Mucosa of rectum (tissue), 2 donors: ENCODE results near the gene GOLGA6L10.
"Not testable (repeated sequence)": the region's sequence is repeated elsewhere in the genome, so short reads cannot be mapped to it uniquely, and the experiment has no call there.

Source experiments
- H3K27ac ChIP-seq, 2 donors: one replicate each; pipeline ENCODE4 v1.7.0; 2013; ENCODE audit warnings: inconsistent platforms in 2 of 2, low read depth in 2 of 2, low read length in 2 of 2
- H3K27me3 ChIP-seq, 2 donors: one replicate each; pipeline ENCODE4 v1.7.0; 2013; ENCODE audit warnings: low read length in 2 of 2; ENCODE audit not compliant: control insufficient read depth in 2 of 2, insufficient read depth in 2 of 2
- H3K36me3 ChIP-seq, 2 donors: one replicate each; pipeline ENCODE4 v1.7.0; 2013; ENCODE audit warnings: low read length in 2 of 2; ENCODE audit not compliant: control insufficient read depth in 2 of 2, insufficient read depth in 2 of 2
- H3K4me1 ChIP-seq, 2 donors: one replicate each; pipeline ENCODE4 v1.7.0; 2013; ENCODE audit warnings: low read length in 2 of 2, mild to moderate bottlenecking in 1 of 2; ENCODE audit not compliant: control insufficient read depth in 2 of 2, insufficient read depth in 2 of 2
- H3K4me3 ChIP-seq, 2 donors: one replicate each; pipeline ENCODE4 v1.7.0; 2013; ENCODE audit warnings: low read length in 2 of 2
- H3K9ac ChIP-seq, 2 donors: one replicate each; pipeline ENCODE4 v1.7.0; 2013; ENCODE audit warnings: low read length in 2 of 2, low read depth in 1 of 2, mild to moderate bottlenecking in 1 of 2
- H3K9me3 ChIP-seq, 2 donors: one replicate each; pipeline ENCODE4 v1.7.0; 2013; ENCODE audit warnings: low read length in 2 of 2; ENCODE audit not compliant: control insufficient read depth in 2 of 2
- donor health status: healthy.
- donor health status: Normal muscosa, but diverticular disease.

Gene GOLGA6L10

DNA sequence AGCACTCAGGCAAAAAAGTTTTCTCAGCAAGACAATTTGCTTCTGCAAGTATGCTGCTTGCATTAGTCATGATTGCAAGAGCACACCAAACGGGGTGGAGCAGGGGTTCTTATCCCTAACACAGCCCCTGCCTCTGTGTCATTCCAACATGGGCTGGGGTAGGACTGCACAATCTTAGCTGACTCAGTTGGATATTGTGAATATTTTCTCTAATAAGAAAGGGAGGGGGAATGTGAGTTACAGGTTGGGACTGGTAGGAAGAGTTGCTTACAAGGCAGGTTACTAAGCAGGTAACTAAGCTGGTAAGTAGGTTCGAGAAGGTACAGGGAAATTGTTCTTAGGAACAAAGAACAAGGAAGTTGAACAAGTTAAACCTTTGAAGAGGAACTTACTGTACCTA lies 24.4 kb upstream of the GOLGA6L10 start:
- not testable (repeated sequence) for H3K4me1 ChIP-seq, H3K9ac ChIP-seq, H3K9me3 ChIP-seq, H3K27me3 ChIP-seq, H3K27ac ChIP-seq, H3K4me3 ChIP-seq, H3K36me3 ChIP-seq

DNA sequence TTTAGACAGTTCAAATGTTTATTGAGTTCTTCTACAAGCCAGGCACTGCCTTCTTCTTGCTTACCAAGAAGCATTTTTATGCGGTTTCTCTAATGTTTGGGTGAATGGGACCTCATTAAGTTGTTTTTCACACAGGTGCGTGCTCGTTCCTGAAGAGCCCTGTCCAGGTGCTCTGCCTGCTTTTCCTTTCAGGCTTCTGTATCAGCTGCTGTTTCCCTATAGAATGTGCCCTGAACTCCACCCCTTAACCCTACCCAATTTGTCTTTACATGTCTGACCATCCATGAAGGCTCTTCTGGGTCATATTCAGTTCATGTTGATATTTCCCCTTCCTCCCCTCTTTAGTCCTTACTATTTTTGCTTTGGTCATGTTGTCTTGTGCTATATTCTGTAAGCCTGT lies 22.4 kb upstream of the GOLGA6L10 start:
- no peak overlapping the region for H3K27ac ChIP-seq
- H3K9me3 ChIP-seq: no peaks in the 10 kb centered on the region
- H3K36me3 ChIP-seq: no peaks in the 10 kb centered on the region
- H3K4me3 ChIP-seq: no peak overlapping the region
- no peaks in the 10 kb centered on the region for H3K4me1 ChIP-seq
- no peak overlapping the region for H3K9ac ChIP-seq
- no peaks in the 10 kb centered on the region for H3K27me3 ChIP-seq

DNA sequence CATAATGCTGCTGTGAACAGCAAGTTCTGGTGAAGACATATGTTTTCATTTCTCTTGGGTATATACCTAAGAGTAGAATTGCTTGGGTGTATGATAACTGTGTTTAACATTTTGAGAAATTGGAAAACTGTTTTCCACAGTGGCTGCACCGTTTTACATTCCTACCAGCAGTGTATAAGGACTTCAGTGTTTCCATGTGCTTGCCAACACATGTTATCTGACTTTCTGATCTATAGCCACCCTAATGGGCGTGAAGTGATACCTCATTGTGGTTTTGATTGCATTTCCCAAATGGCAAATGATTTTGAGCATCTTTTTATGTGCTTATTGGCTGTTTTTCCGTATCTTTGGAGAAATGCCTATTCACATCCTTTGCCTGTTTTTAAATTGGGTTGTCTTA lies 18.5 kb upstream of the GOLGA6L10 start:
- not testable (repeated sequence) for H3K4me3 ChIP-seq, H3K27ac ChIP-seq, H3K36me3 ChIP-seq, H3K27me3 ChIP-seq, H3K4me1 ChIP-seq, H3K9me3 ChIP-seq, H3K9ac ChIP-seq

DNA sequence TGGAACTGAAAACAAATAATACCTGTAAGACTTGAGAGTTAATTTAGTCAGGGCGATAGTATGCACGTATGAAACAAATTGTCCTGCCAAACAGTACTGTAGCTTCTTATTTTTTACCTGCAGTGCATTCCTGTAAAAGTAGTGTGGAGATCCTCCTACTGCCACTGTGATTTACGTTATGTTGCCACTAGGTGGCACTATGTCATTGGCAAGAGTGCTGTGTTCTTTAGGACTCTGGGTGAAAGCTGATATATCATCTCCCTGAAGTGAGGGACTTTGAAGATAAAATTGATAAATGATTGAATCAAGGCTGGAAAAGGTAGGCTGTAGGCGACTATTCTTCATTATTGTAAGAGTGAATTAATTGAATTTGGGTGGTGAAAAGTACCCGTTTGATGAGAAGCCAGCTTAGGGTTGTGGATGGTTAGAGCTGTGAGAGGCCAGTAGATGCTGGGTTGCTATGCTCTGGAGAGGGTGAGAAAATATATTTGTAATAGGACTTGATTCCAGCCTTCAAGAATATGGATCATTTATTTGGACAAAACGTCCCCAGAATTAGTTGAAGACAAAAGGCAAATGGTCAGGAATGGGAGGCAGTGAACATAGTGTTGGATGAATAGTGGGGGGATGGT lies 16.5 kb upstream of the GOLGA6L10 start:
- not testable (repeated sequence) for H3K4me3 ChIP-seq, H3K9me3 ChIP-seq, H3K9ac ChIP-seq, H3K27ac ChIP-seq, H3K36me3 ChIP-seq, H3K4me1 ChIP-seq, H3K27me3 ChIP-seq

DNA sequence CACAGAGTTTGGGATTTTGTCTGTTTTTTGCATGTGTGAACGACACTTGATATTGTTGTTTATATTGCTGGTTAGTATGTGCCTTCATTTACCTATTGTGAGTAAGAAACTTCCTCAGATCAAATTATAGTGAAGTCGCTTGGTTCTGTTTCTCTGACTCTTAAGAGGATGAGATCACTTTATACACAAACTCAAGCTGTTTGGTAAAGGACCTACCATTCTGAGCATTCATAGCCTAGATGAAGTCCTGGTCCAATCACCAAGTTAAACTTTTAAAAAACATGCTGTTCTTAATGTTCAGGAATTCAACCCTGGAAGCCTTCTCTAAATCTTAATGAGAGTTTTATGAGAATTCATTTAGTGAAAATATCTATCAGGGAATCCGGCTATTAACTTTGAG lies 15.3 kb upstream of the GOLGA6L10 start:
- not testable (repeated sequence) for H3K9ac ChIP-seq, H3K27ac ChIP-seq, H3K36me3 ChIP-seq, H3K9me3 ChIP-seq, H3K4me1 ChIP-seq, H3K27me3 ChIP-seq, H3K4me3 ChIP-seq

DNA sequence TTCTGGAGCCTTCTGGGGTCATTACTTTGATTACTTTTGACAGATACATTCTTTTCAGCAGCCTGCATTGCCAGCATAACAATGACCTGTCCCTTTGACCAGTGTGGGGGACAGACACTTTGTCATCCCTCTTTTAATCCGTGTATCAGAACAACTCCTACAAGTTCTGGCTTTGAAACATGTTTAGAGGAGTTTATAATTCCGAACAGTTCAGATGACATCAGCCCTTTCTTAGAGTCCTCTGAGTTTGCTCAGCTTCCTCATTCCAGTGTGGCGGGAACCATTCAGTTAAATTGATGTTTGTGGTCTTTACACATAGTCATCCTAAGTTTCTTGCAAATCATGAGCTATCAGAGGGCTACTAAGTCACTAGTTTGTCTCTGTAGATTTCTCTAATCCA lies 13.5 kb upstream of the GOLGA6L10 start:
- H3K4me1 ChIP-seq, H3K9ac ChIP-seq, H3K27me3 ChIP-seq, H3K4me3 ChIP-seq, H3K9me3 ChIP-seq, H3K27ac ChIP-seq, H3K36me3 ChIP-seq: not testable (repeated sequence)

DNA sequence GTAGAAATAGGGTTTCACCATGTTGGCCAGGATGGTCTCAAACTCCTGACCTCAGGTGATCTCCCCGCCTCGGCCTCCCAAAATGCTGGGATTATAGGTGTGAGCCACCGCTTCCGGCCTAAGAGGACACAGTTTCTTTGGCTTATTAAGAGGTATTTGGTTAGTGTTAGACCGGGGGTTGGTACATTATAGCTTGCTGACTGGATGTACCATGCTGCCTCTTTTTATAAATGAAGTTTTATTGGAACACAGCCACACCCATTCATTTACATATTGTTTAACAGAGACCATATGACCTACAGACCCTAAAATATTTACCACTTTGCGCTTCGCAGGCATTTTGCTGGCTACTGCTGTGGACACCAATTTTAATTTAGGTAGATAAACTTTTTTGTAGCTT lies 11.3 kb upstream of the GOLGA6L10 start:
- H3K4me3 ChIP-seq, H3K9me3 ChIP-seq, H3K4me1 ChIP-seq, H3K9ac ChIP-seq, H3K27ac ChIP-seq, H3K27me3 ChIP-seq, H3K36me3 ChIP-seq: not testable (repeated sequence)

DNA sequence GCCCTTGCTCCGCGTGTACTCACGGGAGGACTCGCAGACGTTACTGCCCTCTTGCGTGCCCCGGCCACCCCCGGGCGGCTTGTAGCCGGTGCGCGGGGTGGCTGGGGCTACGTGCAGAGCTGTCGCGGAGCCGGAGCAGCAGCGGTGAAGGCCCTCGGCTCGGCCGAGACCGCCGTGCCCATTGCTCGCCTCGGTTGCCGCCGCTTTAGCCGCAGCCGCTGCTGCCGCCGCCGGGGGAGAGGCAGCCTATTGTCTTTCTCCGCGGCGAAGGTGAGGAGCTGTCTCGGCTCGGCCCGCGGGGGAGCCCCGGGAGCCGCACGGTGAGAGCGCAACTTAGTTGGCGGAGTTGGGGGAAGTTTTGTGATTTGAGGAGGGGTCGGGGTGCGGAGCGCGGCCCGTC lies 5.8 kb upstream of the GOLGA6L10 start:
- not testable (repeated sequence) for H3K27ac ChIP-seq, H3K9ac ChIP-seq, H3K4me1 ChIP-seq, H3K36me3 ChIP-seq, H3K9me3 ChIP-seq, H3K27me3 ChIP-seq, H3K4me3 ChIP-seq

DNA sequence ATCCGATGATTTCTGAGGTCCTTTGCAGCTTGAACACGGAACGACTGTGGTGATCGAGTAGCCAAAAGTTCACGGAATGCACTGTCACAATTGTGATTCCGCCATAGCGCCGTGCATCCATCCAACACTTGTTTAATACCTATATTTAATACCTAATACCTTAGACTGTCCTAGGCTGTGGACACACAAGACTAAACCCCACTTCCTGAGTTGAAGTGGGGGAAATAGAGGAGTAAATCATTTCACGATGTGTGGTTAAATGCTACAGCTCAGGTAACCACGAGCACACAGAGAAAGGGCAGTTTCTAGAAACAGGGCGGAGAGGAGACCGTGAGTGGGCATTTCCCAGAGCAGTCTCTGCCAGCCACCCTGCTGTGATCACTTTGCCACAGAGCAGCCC lies 5.3 kb upstream of the GOLGA6L10 start:
- H3K4me3 ChIP-seq: peak overlapping the region in 1 of 2 donors; percentile 66
- H3K27me3 ChIP-seq, H3K9ac ChIP-seq, H3K36me3 ChIP-seq, H3K4me1 ChIP-seq, H3K9me3 ChIP-seq, H3K27ac ChIP-seq: not testable (repeated sequence)

DNA sequence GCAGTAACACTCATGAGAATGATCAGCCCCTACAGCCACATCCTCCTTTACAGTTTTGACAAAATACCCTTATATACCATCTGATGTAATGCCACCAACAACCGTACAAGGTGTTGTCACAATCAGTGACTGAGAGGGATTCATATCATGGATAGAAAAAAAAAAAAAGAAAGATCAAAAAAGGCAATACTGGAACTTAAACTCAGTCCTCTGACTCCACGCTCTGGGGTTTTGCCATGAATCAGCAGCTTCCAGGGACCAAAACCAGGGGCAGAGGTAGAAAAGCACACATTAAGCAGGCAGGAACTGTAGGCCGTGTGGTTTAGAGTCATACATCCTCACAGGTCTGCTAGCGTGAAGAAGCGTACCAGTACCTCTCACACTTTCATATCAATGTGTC lies 1.6 kb downstream of the GOLGA6L10 start:
- not testable (repeated sequence) for H3K9me3 ChIP-seq, H3K9ac ChIP-seq, H3K27me3 ChIP-seq, H3K4me1 ChIP-seq, H3K27ac ChIP-seq, H3K36me3 ChIP-seq, H3K4me3 ChIP-seq

DNA sequence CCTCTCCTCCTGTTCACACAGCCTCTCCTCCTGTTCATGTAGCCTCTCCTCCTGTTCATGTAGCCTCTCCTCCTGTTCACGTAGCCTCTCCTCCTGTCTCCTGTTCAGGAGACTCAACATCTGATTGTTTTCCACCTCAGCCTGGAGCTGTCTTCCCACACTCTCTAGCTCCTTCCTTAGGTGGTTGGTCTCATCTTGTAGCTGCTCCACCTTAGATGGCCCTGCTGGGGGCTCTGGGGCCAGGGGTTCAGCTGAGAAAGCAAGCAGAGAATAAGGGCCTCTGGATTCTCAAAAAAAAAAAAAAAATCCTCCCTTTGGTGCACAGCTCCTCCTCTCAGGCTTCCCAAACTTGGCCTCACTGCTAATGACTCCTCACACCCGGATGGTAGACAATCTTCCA lies 4.1 kb downstream of the GOLGA6L10 start:
- H3K9me3 ChIP-seq, H3K27ac ChIP-seq, H3K4me3 ChIP-seq, H3K4me1 ChIP-seq, H3K9ac ChIP-seq, H3K36me3 ChIP-seq, H3K27me3 ChIP-seq: not testable (repeated sequence)
